Embryonic facial prominence (tissue), 1 donor: ENCODE data around the gene PIP4K2A.
A peak's percentile ranks its signal among the peaks of the same experiment; 100 is the strongest.

Experiments used
- DNase-seq: peaks from one replicate; pipeline ENCODE4 v3.0.0-alpha.2; 2016; ENCODE audit errors: extremely low spot score

The PIP4K2A gene

DNA sequence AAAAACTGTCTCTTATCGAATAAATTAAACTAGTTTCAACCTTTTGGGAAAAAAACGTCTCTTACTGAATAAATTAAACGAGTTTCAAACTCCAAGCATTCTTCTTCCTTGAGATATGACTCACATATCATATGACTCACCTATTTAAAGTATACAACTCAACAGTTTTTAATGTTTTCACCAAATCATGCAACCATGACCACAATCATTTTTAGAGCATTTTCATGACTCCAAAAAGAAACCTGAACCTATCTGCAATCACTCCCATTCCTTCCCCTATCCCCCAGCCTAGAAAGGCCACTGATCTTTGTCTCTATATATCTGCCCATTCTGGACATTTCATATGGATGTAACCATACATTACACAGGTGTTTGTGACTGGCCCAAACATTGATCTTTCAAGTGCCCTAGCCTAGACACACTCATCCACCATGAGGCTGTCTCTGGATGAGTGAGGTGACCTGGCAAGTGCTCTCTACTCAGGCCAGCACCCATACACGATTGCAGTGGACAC lies 115.3 kb downstream of the PIP4K2A start:
- no peak for DNase-seq

DNA sequence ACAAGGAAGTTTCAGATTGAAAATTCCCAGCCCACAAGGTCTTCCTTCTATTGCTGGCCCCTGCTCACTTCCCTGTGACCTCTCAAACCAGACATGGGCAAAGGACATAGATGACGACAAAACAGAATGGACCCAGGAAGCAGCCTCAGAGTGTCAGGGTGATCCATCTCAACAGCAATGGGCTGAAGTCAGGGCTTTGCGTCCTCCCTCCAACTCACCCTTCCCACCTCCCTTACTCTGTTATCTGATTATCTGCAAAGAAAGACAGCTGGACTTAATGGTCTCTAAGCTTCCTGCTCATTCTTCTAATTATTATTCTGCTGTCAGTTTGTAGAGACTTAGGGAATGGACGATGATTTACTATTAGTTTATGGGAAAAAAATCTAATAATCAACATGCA lies 115.9 kb downstream of the PIP4K2A start:
- DNase-seq = no peak

DNA sequence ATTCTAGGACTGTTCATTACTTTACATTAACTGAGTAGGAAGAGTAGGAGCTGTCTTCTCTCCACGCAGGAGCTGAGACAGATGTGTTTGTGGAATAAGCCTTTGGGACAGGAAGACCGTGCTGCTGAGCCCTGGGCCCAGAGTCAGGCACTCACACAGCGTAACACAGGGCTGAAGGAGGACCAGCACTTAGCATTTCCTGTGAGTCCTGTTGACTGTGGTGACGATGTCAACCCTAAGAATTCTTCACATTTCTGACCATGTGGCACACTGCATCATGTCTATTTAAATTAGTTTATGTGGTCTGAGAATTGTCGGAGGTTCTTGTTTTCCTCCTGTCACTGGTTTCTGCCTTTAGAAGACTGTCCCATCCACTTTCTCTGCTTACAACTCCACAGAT lies 117.2 kb downstream of the PIP4K2A start:
- DNase-seq = no peak

DNA sequence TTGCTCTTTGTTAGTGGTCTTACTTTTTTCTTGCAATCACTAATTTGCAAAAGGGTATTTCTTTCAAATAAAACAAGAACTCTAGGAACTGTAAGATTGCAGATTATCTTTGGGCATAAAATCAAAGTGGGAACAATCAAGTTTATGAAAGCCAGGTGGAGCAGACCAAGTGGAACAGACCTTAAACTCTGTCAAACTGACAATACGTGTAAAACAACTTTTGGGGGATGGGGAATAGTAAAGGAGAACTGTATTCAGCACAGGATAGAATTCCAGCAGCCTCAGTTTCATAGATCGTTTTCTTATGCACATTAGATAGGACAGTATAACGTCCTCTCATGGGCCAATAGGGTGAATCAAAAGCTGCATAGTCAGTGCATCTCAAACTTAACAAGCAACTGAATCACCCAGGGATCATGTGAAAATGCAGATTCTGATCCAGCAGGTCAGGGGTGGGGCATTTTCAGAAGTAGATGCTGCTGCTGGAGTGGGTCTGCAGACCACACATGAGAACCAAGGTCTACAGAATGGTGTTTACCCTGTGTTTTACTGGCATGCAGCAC lies 120.7 kb downstream of the PIP4K2A start:
- DNase-seq = peak; percentile 18

DNA sequence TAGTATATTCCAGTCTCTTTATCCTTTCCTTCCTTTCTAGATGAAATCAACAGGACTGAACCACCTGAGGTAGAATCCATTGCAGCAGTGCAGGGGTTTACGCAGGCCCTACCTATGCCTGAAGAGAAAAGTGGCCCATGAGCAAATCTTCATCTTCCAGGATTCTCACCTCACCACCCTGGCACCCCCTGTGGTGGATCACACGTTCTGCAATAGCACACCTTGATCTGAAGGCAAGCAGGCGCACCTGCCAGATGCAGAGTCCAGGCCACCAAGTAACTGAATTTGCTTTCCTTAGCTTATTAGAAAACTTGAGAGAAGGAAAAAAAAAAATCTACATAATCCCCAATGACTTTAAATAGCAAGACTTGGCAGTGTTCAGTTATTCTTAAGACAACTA lies 121.4 kb downstream of the PIP4K2A start:
- DNase-seq = no peak

DNA sequence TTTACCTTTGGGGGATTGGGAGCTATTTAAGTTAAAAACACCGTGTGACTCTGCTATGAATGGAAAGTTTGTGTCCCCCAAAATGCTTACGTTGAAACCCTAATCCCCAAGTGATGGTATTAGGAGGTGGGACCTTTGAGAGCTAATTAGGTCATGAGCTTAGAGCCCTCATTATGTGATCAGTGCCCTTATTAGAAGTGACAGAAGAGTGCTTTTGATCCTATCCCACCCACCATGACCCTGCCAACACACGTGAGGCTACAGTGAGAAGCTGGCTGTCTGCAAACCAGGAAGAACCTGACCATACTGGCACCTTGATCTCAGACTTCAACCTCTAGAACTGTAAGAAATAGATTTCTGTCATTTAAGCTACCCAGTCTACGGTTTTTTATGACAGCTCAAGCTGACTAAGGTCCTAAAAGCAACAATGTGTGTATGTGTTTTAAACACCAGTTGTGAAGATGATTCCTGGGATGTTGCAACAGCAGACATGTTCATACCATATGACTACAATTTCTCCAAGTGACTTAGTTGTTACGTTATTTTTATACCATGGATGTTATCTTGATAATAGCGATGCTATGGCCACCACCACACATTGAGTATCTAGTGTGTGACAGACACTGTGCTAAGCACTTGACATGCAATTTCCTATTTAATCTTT lies 124.4 kb downstream of the PIP4K2A start:
- DNase-seq = no peak

DNA sequence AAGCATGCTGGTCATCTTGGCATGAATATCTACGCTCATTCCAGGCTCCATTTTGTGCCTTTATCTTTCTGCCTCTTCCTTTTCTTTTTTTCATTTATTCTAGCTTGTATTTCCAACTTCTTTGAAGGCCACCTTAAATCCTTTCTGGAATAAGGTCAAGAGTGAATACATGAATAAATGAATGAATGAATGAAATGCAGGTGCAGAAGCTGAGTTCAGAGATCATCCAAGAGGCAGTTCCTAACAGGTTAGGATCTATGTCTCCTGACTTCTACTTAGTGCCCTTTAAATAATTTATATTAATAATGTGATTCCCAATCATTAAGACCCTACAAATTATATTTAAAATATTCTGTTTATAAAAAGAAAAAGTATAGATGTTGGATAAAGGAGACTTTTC lies 125.9 kb downstream of the PIP4K2A start:
- no peak for DNase-seq

DNA sequence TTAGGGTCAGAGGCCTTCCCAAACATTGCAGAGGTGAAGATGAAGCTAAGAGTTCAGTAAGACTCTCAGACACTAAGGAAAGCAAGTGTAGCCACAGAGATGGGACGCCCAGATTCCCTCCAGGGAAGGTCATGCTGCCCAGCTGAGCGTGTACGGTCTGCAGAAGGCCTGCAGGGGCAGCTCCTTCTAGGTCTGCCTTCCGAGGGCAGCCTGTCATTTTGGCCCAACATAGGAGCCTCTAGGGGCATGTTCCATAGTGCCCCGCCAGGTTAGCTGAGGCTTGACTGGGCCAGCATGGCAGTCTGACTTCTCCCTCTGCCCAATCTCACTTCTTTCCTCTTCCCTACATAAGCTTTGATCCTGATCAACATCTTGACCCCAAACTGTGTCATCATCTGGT lies 130.7 kb downstream of the PIP4K2A start:
- DNase-seq = no peak

DNA sequence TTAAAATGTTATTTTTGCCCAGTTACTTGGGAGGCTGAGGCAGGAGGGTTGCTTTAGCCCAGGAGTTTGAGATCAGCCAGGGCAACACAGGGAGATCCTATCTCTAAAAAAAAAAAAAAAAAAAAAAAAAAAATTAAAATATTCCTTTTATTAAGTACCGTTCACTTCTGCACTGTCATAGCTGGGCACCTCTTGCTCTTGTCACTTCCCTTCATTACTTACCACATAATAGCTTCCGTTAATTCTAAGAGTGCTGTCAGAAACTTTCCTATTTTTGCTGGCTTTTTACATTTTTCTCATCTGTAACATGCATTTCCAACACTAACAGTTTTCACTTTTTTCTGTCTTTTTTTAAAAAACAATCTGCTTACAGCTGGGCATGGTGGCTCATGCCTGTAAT lies 132.9 kb downstream of the PIP4K2A start:
- DNase-seq = no peak

DNA sequence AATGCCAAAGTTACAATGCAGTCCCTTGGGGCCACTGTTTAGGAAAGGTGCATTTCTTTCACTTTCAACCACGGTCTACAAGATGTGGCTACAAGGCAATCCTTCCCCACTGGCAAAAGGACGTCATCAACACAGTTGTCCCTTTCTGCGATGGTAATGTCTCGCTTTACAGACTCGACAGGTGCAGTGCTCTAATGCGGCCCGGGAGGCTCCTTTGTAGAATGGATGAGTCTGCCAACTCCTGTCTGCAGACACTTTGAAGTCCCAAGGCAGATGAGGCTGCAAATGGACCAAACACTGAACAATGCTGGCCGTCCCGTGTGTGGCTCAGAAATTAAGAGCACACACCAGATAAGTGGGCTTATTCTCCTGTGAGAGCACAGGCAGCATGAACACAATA lies 133.7 kb downstream of the PIP4K2A start:
- no peak for DNase-seq

DNA sequence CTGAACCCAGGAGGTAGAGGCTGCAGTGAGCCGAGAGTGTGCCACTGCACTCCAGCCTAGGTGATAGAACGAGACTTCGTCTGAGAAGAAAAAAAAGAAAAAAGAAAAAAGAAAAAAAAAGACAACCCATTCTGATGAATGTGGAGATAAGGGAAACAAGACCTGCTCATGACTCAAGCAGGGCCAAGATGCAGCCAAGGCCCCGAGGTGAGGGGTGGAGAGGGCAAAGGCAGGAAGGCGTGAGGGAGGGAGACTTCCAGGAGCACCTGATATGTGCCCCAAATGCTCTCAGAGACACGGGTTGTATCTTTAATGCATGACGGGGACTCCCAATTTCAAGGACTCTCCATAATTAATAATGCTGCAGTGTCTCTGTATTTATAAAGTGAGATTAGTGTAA lies 134.6 kb downstream of the PIP4K2A start:
- DNase-seq = no peak

DNA sequence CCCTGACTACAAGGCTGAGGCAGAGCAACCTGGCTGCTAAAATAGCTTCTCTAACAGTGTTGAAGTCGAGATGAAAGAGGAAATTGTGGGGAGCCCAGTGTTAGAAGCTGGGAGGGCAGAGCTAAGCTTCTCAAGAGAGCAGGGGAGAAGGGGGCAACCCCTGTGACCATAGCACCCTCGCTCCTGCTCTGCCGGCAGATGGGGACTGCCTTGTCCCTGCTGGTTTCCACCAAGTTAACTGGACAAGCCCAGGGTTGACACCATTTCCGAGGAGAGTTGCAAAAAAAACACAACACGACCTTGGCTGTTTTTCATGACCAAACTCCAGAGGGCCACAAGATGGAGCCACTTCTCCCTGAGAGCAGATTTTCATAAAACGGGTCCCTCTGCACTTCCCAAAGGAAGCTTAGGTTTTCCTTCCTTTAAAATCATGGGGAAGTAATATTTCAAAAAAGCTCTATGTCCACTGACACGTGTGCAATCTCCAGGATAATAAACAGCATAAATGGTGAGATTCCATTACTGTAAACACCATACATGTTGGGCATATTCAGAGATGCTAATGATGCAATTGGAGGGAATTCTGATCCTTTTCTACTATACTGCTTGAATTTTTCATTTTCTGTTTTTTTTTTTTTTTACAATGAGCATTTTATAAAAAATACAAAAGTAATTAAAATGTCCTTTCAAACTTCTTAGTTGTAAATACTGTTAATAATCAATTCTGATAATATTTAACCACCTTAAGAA lies 140.4 kb downstream of the PIP4K2A start:
- DNase-seq = no peak

DNA sequence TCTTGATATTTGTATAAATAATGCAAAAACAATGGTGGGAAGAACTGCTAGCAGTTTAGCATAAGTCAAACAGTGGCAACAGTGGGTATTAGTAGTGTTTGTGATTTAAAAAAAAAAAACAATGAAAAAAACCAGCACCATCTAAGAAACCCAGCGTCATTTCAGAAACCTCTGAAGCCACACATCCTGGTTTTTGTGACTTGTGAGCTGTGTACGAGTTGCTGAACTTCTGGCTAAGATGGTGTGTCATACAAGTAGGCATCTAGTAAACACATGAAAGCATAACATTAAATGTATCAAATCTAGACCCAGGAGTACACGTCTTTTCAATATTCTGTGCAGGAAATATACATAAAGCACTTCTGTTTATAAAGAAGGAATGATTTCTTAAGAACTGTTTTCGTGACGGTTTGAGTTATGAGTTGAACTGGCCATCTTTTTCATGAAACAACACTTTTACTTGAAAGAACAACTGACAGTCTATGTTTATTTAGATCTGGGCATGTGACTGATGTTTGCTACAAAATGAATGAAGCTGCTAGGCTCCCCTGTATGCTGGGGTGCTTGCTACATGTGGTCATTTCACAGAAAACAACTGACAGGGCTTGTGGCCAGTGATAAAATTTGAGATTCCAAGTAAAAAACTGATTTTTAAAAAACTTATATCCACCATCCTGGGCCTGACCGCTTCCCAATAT lies 143.5 kb downstream of the PIP4K2A start:
- DNase-seq = no peak

DNA sequence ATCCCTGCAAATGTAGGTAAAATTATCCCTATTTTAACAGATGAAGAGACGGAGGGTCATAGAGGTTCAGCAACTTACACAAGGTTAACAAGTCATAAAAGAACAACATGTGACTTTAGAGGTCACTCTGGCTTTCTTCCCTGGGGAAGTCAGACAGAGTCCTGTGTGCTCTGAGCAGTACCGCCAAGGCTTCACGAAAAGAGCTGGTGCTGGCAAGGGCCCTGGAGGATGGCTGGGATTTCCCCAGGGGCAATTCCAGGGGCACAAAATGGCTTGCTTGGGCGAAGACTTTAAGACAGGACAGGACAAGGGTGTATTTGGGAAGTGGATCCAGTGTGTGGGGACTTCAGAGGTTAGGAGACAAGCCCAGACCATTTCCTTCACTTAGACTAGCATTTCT lies 144.1 kb downstream of the PIP4K2A start:
- DNase-seq = no peak

DNA sequence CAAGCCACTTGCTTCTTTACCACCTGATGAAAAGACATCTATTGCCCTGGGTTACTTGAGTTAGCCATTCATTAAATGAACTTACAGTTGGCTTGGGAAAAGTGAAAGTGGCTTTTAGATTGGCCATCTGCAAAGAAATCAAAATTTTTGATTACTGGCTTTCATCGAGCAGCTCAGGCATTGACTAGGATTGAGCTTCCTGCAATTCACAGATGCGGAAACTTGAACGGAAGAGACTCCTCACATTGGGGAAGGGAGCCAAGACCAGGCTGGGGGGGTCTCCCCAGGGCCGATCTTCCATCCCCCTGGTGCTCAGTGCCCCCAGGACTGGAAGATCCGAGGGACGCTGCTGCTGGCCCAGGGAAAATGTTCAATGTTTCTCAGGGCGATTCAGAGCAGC lies 145.4 kb downstream of the PIP4K2A start:
- DNase-seq = no peak

DNA sequence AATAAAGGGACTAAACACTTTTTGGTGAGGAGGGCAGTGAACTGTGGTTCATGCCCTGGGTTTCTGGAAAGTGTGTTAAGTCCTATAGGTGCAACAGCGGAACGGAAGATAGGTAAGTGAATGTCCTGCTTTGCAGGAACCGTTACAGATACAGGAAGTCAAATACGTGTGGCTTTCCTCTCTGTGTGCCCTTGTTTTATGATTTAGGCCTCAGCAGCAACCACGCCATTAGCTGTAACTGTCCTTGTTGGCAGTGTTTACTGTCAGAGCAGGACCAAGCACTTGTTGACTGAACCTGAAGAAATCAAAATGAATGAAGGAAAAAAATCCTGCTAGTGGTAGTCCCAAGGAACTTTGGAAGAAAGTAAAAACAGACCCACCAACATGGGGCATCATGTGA lies 150.3 kb downstream of the PIP4K2A start:
- no peak for DNase-seq

DNA sequence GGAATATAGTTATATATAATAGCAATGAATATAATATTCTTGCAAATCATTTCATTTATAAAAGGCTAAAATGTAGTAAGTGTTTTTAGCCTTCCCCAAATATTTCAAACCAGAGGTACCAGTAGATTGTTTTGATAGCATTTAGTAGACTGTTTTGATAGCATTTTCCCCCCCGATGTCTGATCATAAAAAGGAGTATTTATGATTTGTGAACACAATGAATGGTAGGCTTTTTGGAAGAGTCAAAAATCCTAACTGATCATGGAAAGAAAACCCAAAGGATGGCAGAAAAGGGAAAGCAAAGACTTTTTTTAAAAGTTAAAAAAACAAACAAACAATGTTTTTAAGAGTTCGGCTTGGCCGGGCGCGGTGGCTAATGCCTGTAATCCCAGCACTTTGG lies 152.5 kb downstream of the PIP4K2A start:
- DNase-seq = no peak

DNA sequence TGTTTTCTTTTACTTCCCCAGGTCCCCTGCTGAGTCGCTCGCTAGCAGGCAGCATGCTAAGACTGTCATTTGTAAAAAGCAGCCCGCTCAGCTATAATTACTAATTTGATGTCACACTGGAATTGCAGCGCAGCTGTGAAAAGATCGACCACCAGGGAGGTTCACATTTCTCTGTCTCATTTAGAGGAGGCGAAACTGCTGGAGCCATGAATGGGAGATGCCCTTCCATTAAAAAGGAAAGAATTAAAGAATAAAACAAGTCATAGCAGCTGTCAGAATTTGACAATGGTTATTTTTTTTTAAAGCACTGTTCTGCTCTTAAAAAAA lies 153.5 kb downstream of the PIP4K2A start:
- no peak for DNase-seq

DNA sequence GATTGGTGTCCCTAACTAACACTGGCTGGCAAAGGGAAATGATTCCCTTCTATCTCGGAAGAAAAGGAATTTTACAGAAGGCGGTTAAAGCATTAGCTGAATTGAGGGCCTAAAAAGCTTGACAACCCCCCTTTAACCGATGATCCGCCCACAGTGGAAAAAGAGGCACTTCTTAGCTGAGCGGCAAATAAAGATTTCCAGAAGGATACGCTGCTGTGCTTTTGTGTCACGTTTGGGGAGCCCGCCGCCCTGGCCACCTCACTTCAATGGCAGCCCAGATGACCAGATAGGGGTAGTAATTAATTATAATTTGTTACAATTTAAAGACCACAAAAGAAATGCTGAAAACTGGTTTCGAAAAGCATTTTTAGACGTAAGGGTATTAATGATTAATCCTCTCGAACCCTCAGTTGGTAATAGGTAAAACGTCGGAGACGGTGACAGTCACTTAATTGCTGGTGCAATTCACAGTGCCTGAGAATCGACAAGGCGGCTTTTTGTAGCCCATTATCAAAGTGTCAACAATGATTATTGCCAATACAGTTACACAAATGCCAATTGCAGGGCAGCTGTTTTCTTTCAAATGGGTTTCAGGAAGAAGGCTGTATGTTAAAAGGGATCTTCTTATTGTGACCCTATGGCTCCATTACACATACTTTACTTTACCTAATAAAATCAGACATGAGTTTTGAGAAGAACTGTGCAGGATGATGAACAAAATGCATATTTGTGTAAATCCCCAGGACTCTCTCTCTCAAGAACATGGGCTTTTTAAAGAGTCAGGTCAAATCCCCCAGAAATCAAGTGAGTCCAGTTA lies 154.1 kb downstream of the PIP4K2A start:
- no peak for DNase-seq

DNA sequence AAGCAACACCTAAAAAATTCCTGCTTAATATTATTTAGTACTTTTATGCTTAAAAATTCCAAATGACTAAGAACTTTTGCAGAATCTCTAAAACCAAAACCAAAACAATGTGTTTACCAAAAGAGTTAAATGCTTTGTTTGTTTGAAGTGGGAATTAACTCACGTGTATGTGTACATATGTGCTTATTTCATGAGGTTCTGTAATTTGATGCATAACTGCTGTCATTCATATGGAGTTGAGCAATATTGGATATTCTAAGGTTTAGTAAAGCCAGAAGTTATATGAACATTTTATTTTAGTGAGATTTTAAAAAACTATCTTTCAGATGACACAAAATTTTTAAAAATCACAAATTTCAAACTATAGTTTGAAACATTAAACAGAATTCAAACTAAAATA lies 157.1 kb downstream of the PIP4K2A start:
- no peak for DNase-seq

DNA sequence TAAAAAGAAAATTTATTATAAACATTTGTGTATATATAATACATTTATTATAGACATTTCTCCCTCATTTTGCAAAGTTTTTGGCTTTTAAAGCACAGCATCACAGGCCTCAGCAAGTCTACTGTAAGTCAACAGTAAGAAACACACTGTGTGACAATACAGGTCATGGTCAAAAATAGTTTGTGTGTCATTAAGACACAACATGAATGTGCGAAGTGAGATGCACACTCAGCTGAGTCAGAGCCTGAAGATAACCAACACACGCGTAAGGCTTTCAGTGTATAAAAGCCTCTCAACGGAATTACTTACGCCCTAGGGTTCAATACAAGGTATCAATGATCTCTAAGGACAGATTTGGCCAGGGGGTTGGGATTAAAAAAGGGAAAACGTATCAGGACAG lies 157.6 kb downstream of the PIP4K2A start:
- no peak for DNase-seq
